GM12865 (cell line): ENCODE results near the gene AP2A2.

Experiments
- DNase-seq: peaks from one replicate; pipeline ENCODE4 v3.0.0; 2010; ENCODE audit warnings: low read depth
- H3K4me3 ChIP-seq: 2 replicates; pipeline ENCODE4 v1.5.1; 2011; ENCODE audit warnings: mild to moderate bottlenecking, low read depth, low read length, control low read depth
- TF ChIP-seq, protein P1 (sequence below): IDR thresholded peaks from 2 replicates; pipeline ENCODE4 v1.5.1; 2011; ENCODE audit warnings: low read length, control low read depth, low read depth, inconsistent platforms; ENCODE audit not compliant: insufficient read depth; ENCODE audit errors: missing control alignments

AP2A2 gene

DNA sequence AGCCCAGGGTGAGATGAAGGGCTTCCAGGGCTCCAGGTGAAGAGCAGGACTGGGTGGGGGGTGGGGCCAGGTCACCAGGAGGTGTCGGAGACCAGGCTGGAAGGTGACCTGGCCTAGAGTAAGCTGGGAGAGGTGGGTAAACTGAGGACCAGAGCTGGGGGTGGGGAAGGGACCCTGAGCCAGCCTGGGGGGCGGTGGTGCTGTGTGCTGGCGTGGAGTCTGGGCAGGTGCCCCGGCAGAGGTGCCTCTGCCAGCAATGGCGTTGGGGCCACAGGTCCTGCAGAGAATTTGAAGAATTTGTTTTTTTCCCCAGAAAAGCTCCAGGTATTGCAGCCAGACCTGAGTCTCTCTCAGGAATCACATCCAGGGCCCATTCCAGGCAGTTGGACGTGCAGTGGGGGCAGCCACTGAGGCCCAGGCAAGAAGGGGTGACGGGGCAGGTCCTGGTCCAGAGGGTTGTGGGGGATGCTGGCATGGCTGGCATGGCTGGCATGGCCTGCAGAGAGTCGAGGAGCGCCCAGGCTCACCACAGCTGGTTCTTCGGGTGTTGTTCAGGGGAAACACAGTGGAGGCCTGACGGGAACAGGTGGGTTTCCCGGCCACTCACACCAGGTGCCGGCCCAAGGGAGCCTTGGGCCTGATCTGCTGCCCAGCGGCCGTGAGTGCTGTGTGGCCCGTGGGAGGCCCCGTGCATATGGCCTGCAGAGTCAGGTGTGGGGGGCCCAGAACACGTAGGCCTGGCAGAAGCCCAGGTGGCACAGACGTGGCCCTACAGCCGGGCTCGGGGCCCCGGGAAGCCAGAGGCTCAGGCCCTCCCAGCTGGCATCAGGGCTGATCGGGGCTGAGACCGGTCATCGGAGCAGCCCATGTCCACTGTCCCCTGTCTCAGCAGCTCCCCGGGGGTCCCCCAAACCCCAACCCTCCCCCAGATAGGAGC, 117.2 kb downstream of the AP2A2 start:
- TF ChIP-seq, protein P1, sequence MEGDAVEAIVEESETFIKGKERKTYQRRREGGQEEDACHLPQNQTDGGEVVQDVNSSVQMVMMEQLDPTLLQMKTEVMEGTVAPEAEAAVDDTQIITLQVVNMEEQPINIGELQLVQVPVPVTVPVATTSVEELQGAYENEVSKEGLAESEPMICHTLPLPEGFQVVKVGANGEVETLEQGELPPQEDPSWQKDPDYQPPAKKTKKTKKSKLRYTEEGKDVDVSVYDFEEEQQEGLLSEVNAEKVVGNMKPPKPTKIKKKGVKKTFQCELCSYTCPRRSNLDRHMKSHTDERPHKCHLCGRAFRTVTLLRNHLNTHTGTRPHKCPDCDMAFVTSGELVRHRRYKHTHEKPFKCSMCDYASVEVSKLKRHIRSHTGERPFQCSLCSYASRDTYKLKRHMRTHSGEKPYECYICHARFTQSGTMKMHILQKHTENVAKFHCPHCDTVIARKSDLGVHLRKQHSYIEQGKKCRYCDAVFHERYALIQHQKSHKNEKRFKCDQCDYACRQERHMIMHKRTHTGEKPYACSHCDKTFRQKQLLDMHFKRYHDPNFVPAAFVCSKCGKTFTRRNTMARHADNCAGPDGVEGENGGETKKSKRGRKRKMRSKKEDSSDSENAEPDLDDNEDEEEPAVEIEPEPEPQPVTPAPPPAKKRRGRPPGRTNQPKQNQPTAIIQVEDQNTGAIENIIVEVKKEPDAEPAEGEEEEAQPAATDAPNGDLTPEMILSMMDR = no peak
- no peak overlapping the region for H3K4me3 ChIP-seq
- no peak for DNase-seq

DNA sequence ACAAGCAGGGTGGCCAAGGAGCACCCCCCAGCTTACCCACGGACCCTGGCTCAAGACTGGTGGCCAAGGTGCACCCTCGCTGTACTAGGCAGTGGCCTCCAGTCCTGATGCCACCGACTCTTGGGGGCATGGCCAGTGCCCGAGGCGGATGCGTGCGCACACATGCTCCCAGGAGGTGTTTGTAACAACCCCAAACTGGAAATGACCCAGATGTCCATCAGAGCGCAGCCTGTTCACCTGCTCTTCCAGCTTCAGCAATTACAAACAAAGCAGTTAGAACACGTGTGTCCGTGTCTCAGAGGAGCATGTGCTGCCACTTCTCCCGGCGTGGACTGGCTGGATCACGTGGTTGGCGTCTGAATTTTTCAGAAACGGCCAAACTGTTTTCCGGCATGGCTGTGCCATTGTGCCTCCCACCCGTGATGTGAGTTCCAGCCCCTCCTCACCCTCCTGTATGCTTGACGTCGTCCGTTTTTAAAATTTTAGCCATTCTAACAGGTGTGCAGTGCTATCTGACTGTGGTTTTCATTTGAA, 118.0 kb downstream of the AP2A2 start:
- DNase-seq = no peak
- TF ChIP-seq, protein P1 = no peak
- H3K4me3 ChIP-seq = no peak overlapping the region

DNA sequence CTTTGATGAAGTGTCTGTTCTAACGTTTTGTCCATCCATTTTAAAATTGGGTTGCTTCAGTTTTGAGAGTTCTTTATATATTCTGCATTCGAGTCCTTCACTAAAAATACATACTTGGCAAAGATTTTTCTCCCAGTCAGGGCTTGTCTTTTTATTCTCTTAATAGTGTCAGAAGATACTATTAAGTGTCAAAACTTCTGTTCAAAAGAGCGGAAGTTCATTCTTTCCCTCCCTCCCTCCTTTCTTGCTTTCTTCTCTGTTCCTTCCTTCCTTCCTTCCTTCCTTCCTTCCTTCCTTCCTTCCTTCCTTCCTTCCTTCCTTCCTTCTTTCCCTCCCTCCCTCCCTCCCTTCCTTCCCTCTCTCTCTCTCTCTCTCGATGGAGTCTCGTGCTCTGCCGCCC, 118.5 kb downstream of the AP2A2 start:
- no peak overlapping the region for H3K4me3 ChIP-seq
- TF ChIP-seq, protein P1 = no peak
- DNase-seq = no peak

DNA sequence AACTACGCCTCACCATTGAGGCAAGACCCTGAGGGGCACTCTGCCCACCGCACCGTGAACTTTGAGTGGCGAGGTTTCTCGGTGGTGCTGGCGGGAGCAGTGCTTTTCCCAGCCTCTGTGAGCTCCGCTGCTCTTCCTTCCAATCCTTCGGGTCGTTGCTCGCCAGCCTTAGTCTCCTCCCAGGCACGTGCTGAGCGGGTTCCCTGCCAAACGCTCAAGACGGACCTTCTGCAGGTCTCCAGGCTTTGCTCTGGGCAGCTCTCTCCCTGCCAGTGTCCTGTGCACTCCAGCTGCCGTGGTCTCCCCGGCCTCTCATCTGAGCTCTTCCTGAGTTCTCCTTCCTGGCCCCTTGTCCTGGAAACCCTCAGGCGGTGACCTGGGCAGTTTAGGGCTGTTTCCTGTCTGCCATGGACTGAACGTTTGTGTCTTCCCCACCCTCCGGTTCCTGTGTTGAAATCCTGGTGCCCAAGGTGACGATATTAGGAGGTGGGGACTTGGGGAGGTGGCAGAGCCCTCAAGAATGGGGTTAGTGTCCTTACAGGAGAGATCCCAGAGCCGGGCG, 122.0 kb downstream of the AP2A2 start:
- no peak for DNase-seq
- H3K4me3 ChIP-seq = no peak overlapping the region
- TF ChIP-seq, protein P1 = no peak

DNA sequence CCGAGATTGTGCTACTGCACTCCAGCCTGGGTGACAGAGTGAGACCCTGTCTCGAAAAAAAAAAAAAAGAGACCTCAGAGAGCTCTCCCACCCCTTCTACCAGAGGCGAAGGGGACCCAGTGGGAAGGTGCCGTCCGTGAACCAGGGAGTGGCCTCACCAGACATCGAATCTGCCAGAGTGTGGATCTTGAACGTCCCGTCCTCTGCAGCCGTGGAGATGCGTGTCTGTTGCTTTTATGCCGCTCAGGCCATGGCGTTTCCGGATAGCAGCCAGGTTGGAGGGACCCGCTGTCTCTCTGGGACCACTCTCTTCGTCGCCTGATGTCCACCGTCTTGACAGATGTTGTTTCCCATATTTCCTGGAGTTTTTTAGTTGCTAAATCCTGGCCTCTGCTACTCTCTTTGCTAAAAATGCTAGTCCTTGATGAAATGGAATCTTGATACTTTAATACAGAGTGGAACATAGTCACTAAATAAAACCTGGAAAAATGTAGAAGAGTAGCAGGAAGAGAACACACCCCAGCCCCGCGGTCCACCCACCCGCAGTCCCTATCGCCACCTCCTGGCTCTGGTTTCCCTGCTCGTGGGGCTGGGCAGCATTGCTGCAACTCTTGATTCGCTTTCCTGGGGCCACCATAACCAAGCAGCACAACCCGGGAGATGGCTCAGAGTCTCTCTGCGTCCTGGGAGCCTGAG, 122.9 kb downstream of the AP2A2 start:
- TF ChIP-seq, protein P1 = no peak
- H3K4me3 ChIP-seq = no peak overlapping the region
- no peak for DNase-seq

DNA sequence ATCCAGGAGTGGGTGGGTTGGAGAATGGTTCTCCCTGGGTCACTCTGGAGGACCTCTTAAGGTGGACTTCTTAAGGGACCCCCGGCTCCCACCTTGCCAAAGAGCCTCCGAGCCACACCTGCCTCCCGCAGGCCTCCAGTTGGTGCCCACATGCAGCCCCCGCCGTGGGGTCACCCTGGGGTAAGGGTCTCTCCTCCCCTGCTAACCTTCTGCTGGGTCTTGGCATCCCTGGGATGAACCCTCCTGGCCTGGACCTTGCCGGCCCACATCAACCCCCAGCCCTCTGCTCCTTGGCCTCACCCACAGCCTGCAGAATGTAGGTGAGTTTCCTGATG, 123.4 kb downstream of the AP2A2 start:
- TF ChIP-seq, protein P1 = no peak
- DNase-seq = no peak
- H3K4me3 ChIP-seq = no peak overlapping the region
